Breast epithelium (tissue), 3 donors: ENCODE measurements around the gene RDH11.

ENCODE experiments used
- CTCF ChIP-seq, 3 donors: fragments of 450-650 bp; IDR thresholded peaks; one replicate each; pipeline ENCODE4 v1.5.1; 2016 to 2017; ENCODE audit warnings: antibody characterized with exemption in 3 of 3, mild to moderate bottlenecking in 3 of 3, moderate library complexity in 3 of 3
- POLR2A ChIP-seq: fragments of 450-650 bp; IDR thresholded peaks from one replicate; pipeline ENCODE4 v1.6.1; 2016; ENCODE audit warnings: antibody characterized with exemption, mild to moderate bottlenecking, moderate library complexity

GRCh38 chr14:67722293-67722692 is 26.7 kb upstream of the RDH11 start:
- TF ChIP-seq CTCF (IDR thresholded peaks at IDR 0.05) (no peak), POLR2A (no peak)
